ENCODE data around the gene NRL. TPM values are rescaled to one million over a fixed set of nuclear protein-coding genes. Genes with fewer than 3 reads are reported as not detected.

Gene NRL
- polyA plus RNA-seq, 2 of the 4 experiments (the other 2 are of a cell fraction), result 0.93 to 0.97 TPM

- TF ChIP-seq GATA3 (IDR thresholded peaks at IDR 0.05; ENCODE audit: borderline replicate concordance), result peak; percentile 27; the same call in 1 of the 2 replicates
Observed at GRCh38 chr14:24093901-24094840, 20.6 kb downstream of the NRL start, which contains the start of gene PCK2 (continued).

- Histone ChIP-seq H3K27ac (peak overlapping the region; percentile 90 to 100), H3K4me2 (peak overlapping the region; percentile 69), H3K9me3 (no peaks in the 10 kb centered on the region), H3K4me1 (peaks cover 18% of the 10 kb centered on the region), H3K4me3 (no peak overlapping the region)
- TF ChIP-seq CTCF (IDR thresholded peaks at IDR 0.05) (no peak), SMC3 (IDR thresholded peaks at IDR 0.05) (no peak), BCL3 (IDR thresholded peaks at IDR 0.05) (no peak)
- TF ChIP-seq, protein P1, sequence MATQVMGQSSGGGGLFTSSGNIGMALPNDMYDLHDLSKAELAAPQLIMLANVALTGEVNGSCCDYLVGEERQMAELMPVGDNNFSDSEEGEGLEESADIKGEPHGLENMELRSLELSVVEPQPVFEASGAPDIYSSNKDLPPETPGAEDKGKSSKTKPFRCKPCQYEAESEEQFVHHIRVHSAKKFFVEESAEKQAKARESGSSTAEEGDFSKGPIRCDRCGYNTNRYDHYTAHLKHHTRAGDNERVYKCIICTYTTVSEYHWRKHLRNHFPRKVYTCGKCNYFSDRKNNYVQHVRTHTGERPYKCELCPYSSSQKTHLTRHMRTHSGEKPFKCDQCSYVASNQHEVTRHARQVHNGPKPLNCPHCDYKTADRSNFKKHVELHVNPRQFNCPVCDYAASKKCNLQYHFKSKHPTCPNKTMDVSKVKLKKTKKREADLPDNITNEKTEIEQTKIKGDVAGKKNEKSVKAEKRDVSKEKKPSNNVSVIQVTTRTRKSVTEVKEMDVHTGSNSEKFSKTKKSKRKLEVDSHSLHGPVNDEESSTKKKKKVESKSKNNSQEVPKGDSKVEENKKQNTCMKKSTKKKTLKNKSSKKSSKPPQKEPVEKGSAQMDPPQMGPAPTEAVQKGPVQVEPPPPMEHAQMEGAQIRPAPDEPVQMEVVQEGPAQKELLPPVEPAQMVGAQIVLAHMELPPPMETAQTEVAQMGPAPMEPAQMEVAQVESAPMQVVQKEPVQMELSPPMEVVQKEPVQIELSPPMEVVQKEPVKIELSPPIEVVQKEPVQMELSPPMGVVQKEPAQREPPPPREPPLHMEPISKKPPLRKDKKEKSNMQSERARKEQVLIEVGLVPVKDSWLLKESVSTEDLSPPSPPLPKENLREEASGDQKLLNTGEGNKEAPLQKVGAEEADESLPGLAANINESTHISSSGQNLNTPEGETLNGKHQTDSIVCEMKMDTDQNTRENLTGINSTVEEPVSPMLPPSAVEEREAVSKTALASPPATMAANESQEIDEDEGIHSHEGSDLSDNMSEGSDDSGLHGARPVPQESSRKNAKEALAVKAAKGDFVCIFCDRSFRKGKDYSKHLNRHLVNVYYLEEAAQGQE (IDR thresholded peaks at IDR 0.05), result no peak
- FAIRE-seq, result no peak
- no peak for ATAC-seq
- no peak for DNase-seq (ENCODE audit: low read depth in 1 of 2, low spot score in 1 of 2)
- ChIA-PET CTCF (interaction anchor here (0.9 to 12.6 kb wide), 11 partner anchors 12 to 79 kb away, joined by 3 to 405 read pairs (median 4); partner anchors contain the start of genes CPNE6 and IRF9), POLR2A (interaction anchor here (0.6 to 3.7 kb wide), 20 partner anchors 9 to 337 kb away, joined by 3 to 55 read pairs (median 6); partner anchors contain the start of genes CARMIL3, CPNE6, DCAF11 and EMC9)
- 89% methylated on average over 19 of the region's 19 CpGs for WGBS (ENCODE audit: missing lambda C conversion rate)
Observed at GRCh38 chr14:24093207-24093900, 21.4 kb downstream of the NRL start.

GRCh38 chr14:24092505-24093206 lies 22.1 kb downstream of the NRL start:
- H3K4me2 ChIP-seq, result peak overlapping the region; percentile 69; the same call in 1 of the 3 replicates
- H3K9me3 ChIP-seq, result no peaks in the 10 kb centered on the region
- peak overlapping the region; percentile 90 to 100 for H3K27ac ChIP-seq
- ATAC-seq (no peak), FAIRE-seq (no peak), DNase-seq (ENCODE audit: low read depth in 1 of 2, low spot score in 1 of 2) (no peak)
- 98% methylated on average over 4 of the region's 4 CpGs for WGBS (ENCODE audit: missing lambda C conversion rate)
- peaks cover 18% of the 10 kb centered on the region for H3K4me1 ChIP-seq
- POLR2A ChIA-PET, result interaction anchor here (1.5 to 3.7 kb wide), 4 partner anchors 15 to 57 kb away, joined by 4 to 55 read pairs (median 23); partner anchors contain the start of genes DCAF11, NRL, PSME2 and RNF31
- CTCF ChIA-PET, result interaction anchor here (0.6 to 12.6 kb wide), 11 partner anchors 12 to 88 kb away, joined by 3 to 405 read pairs (median 7); partner anchors contain the start of genes CARMIL3 and IRF9
- H3K4me3 ChIP-seq, result no peak overlapping the region
- no peak for TF ChIP-seq KDM5A (IDR thresholded peaks at IDR 0.05)
- no peak for TF ChIP-seq EHF (CRISPR knock-in tag; IDR thresholded peaks at IDR 0.05)
- TF ChIP-seq, protein P2, sequence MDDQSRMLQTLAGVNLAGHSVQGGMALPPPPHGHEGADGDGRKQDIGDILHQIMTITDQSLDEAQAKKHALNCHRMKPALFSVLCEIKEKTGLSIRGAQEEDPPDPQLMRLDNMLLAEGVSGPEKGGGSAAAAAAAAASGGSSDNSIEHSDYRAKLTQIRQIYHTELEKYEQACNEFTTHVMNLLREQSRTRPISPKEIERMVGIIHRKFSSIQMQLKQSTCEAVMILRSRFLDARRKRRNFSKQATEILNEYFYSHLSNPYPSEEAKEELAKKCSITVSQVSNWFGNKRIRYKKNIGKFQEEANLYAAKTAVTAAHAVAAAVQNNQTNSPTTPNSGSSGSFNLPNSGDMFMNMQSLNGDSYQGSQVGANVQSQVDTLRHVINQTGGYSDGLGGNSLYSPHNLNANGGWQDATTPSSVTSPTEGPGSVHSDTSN (IDR thresholded peaks at IDR 0.05), result no peak
- no peak for TF ChIP-seq HDAC2 (IDR thresholded peaks at IDR 0.05)
- no peak for TF ChIP-seq PHF8 (IDR thresholded peaks at IDR 0.05; ENCODE audit: borderline replicate concordance, low read depth)
- no peak for TF ChIP-seq POLR2A (IDR thresholded peaks at IDR 0.05; ENCODE audit: low read length)
- TF ChIP-seq CHD2 (IDR thresholded peaks at IDR 0.05; ENCODE audit: low read length, partially characterized antibody), result no peak
- TF ChIP-seq HES2 (IDR thresholded peaks at IDR 0.05), result no peak
- TF ChIP-seq RAD21 (conservative IDR thresholded peaks at IDR 0.05 in 1 of 2, IDR thresholded peaks at IDR 0.05 in 1 of 2), result no peak
- TF ChIP-seq TFCP2L1 (CRISPR knock-in tag; IDR thresholded peaks at IDR 0.05), result no peak
- TF ChIP-seq, protein P3, sequence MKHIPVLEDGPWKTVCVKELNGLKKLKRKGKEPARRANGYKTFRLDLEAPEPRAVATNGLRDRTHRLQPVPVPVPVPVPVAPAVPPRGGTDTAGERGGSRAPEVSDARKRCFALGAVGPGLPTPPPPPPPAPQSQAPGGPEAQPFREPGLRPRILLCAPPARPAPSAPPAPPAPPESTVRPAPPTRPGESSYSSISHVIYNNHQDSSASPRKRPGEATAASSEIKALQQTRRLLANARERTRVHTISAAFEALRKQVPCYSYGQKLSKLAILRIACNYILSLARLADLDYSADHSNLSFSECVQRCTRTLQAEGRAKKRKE (CRISPR knock-in tag; IDR thresholded peaks at IDR 0.05; ENCODE audit: low read depth), result no peak
- no peak for TF ChIP-seq ZC3H11A (IDR thresholded peaks at IDR 0.05)
